Measurements from ENCODE around the gene MYO5A.

- no peak for TF ChIP-seq CTCF (conservative IDR thresholded peaks at IDR 0.05; ENCODE audit: low read length)
- no peak for TF ChIP-seq EZH2phosphoT487 (IDR thresholded peaks at IDR 0.05; ENCODE audit: borderline replicate concordance, low read depth, low read length)
These were observed 37.2 kb downstream of the MYO5A start for GRCh38 chr15:52491472-52491871.
